RPMI8226 (cell line): ENCODE measurements around the gene HSPBAP1.
A peak's percentile ranks its signal among the peaks of the same experiment; 100 is the strongest.
"Not testable (repeated sequence)": the region's sequence is repeated elsewhere in the genome, so short reads cannot be mapped to it uniquely, and the experiment has no call there.

Source experiments
- DNase-seq: peaks from one replicate; pipeline ENCODE4 v3.0.0-alpha.2; 2015

HSPBAP1 gene

GRCh38 chr3:122784436-122784835 lies 9.2 kb downstream of the HSPBAP1 start:
- no peak for DNase-seq

GRCh38 chr3:122782804-122783203 lies 10.8 kb downstream of the HSPBAP1 start:
- DNase-seq: no peak

GRCh38 chr3:122777563-122777962 lies 16.1 kb downstream of the HSPBAP1 start:
- DNase-seq: no peak

- no peak for DNase-seq
Observed at GRCh38 chr3:122776675-122777468, 16.8 kb downstream of the HSPBAP1 start.

GRCh38 chr3:122774564-122774963 lies 19.1 kb downstream of the HSPBAP1 start:
- DNase-seq: no peak

DNA sequence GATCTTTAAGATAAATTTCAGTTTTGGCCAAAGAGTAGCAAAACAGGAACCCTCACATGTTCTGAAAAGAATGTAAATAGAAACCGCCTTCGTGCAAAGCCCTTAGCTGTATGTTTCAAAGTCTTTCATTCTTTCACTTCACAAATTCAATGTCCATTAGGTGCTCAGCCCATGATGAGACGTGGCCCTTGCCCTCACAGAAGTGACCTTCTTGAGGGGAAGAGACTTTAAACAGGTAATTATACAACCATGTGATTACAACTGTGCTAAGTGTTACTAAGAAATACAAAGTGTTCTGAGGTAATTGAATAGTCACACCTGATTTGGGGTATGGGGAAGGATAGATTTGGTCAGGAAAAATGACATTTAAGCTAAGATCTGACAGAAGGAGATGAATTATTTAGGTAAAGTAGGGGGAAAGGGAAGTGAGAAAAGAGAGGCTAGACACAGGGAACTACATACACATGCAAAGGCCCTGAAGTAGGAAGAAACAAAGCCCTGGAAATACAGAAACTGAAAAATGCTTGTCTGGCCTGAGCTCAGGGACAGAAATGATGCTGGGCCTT lies 19.6 kb downstream of the HSPBAP1 start:
- DNase-seq: no peak

DNA sequence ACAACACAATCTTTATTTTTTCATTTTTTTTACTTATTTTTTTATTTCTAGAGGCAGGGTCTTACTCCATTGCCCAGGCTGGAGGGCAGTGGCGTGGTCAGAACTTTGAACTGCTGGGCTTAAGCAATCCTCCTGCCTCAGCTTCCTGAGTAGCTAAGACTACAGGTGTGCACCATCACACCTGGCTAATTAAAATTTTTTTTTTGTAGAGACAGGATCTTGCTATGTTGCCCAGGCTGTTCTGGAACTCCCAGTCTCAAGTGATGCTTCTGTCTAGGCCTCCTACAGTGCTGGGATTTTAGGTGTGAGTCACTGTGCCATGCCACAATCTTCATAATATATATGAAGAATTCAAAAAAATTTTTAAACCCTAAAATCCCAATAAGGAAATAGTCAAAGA lies 20.8 kb downstream of the HSPBAP1 start:
- DNase-seq: no peak

DNA sequence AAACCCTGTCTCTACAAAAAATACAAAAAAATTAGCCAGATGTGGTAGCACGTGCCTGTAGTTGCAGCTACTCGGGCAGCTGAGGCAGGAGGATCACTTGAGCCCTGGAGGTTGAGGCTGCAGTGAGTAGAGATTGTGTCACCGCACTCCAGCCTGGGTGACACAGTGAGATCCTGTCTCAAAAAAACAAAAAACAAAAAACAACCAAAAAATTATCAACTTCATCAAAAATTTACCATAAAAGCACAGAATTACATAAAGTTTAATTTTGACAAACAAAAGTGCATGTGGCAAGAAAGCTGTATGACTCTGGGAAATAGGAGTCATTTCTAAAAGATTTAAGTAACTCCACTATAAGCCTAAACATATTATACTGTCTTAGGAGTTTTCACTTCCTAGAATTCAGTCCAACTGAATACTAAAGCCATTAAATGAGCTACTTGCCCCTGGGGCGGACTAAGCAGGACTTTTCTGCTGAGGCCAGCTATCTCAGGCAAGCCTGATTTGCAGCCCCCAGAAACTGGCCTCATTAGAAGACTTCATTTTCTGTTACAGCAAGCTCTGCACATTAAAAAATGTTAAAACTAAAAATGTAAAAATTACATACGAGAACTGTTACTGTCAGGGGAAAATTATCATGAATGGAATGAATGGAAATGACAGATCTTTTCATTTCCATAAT lies 23.0 kb downstream of the HSPBAP1 start:
- DNase-seq: no peak

- DNase-seq: no peak
Observed at GRCh38 chr3:122767540-122768372, 25.9 kb downstream of the HSPBAP1 start.

DNA sequence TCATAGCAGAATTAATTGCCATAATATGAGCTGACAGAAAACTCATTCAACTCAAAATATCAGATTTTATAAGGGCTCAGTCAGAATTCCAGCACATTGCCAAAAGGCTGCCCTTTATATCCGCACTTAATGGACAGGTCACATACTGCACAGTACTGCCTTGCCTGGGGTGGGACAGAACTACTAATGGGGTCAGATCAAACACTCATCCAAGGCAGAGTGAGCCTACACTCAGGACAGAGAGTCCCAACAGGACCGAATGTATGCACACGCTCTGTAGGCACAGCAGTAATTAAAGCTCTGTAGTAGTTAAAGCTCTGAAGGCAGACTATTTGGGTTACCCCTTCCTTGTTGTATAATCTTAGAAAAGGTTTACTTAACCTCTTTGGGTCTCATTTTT lies 27.2 kb downstream of the HSPBAP1 start:
- no peak for DNase-seq

DNA sequence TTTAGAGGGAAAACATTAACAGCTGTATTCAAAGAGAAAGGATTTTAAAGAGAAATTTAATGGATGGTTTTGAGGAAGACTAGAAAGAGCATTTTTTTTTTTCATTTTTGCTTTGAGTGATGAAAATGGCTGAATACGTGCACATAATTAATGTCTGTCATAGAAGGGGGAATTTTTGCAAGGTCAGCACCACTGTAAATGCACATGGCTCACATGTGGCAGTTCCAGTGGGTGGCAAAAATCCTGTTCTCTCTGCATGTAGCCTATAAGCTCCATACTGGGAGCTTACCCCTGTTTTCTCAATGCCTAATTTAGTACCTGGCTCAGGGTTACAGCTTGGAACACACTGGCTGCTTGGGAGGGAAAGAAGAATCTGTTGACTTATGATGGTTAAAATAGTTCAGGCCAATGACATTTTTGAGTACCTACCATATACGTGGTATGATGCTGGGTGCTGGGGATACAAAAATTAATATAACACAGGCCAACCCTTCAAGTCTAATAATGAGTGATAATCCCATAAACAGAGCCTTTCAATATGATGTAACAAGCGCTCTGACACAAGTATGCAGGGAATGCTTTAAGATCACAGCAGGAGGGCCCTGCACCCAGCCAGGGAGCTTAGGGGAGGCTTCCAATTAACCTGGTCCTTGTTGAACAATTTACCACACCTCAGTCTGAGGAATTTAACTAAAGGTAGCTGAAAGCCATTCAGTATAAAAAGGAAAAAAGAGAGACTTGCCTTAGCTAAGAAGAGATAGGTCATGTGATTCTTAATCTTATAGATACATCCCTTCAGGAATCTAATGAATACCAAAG lies 33.0 kb downstream of the HSPBAP1 start:
- DNase-seq: no peak

DNA sequence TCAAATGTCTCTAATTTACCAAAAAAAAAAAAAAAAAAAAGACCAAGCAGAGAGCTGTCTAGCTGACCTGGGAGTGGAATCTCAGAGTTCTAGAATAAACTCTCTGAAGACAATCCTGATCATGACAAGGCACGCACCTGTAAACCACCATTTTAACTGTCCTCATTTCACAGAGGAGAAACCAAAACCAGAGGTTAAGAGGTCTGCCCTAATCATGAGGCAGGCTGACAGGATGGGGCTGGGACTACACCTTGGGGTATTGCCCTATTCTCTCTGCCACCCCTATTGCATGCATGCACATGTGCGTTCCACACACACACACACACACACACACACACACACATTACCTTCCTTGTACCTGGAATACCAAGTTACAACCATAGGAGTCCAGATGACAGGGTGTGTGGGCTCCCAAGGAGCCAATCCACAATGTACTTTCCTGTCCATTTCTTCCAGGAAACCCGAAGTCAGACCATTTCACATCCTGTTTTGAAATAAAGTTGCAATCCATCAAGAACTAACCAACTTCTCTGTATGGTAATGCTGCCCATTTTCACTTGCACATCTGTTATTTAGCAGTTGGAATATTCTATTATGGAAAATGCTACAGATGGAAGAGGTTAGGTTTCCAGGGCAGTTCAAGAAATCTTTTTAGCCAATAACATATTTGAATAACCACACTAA lies 34.6 kb downstream of the HSPBAP1 start:
- DNase-seq: no peak

- DNase-seq: no peak
Observed at GRCh38 chr3:122755491-122755890, 38.1 kb downstream of the HSPBAP1 start.

- DNase-seq: peak; percentile 56
Observed at GRCh38 chr3:122754929-122755328, 38.7 kb downstream of the HSPBAP1 start.

DNA sequence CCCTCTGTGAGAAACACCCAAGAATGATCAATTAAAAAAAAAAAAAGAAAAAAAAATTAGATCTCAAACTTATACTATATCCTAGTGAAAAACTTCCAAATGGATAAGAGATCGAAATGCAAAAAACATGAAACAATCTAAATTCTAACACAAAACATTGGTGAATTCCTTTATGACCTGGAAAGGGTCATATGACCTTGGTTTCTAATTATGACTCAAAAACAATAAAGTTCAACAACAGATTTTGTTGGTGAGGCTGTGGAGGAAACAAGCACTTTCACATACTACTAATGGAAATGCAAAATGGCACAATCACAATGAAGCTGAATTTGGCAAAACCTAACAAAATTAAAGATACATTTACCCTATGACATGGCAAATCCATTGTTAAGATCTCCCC lies 45.3 kb downstream of the HSPBAP1 start:
- DNase-seq: no peak

- DNase-seq: not testable (repeated sequence)
Observed at GRCh38 chr3:122747295-122747694, 46.3 kb downstream of the HSPBAP1 start.

GRCh38 chr3:122745369-122746021 lies 48.1 kb downstream of the HSPBAP1 start:
- DNase-seq: no peak

- no peak for DNase-seq
Observed at GRCh38 chr3:122743581-122744120, 50.0 kb downstream of the HSPBAP1 start.

DNA sequence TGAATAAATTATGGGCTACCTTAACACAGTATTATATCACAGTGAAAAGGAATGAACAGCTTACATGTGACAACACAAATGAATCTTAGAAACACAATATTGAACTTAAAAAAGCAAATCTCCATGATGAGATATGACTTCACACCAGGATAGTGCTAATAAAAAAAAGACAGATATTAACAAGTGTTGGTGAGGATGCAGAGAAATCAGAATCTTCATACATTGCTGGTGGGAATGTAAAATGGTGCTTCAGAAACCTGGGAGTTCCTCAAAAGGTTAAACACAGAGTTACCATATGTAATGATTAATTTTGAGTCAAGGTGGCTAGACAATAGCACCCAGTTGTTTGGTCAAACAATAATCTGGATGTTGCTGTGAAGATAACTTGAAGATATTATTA lies 51.4 kb downstream of the HSPBAP1 start:
- no peak for DNase-seq

GRCh38 chr3:122739172-122739571 lies 54.5 kb downstream of the HSPBAP1 start:
- DNase-seq: no peak
